ES-I3 (cell line): ENCODE results near the gene DPYD.

ENCODE experiments used
- H3K36me3 ChIP-seq: 2 replicates; pipeline ENCODE4 v1.6.1; 2013; ENCODE audit warnings: mild to moderate bottlenecking, low read length, control low read depth, moderate library complexity; ENCODE audit not compliant: insufficient read depth
- H3K4me1 ChIP-seq: 2 replicates; pipeline ENCODE4 v1.6.1; 2013; ENCODE audit warnings: mild to moderate bottlenecking, control low read depth, low read length; ENCODE audit not compliant: insufficient read depth
- H3K9ac ChIP-seq: 2 replicates; pipeline ENCODE4 v1.6.1; 2013; ENCODE audit warnings: low read depth, mild to moderate bottlenecking, low read length, moderate library complexity
- H3K9me3 ChIP-seq: 2 replicates; pipeline ENCODE4 v1.6.1; 2013; ENCODE audit warnings: mild to moderate bottlenecking, low read length, moderate library complexity; ENCODE audit not compliant: control insufficient read depth, insufficient read depth

Gene DPYD

GRCh38 chr1:97764991-97765390 is 155.8 kb downstream of the DPYD start:
- H3K4me1 ChIP-seq = no peaks in the 10 kb centered on the region; the same call in 1 of the 2 replicates
- H3K9ac ChIP-seq = no peak overlapping the region
- no peaks in the 10 kb centered on the region for H3K36me3 ChIP-seq
- no peaks in the 10 kb centered on the region for H3K9me3 ChIP-seq

- Histone ChIP-seq H3K4me1 (no peaks in the 10 kb centered on the region), H3K36me3 (no peaks in the 10 kb centered on the region), H3K9me3 (no peaks in the 10 kb centered on the region), H3K9ac (no peak overlapping the region)
These were observed 159.2 kb downstream of the DPYD start for GRCh38 chr1:97761637-97762036.

DNA sequence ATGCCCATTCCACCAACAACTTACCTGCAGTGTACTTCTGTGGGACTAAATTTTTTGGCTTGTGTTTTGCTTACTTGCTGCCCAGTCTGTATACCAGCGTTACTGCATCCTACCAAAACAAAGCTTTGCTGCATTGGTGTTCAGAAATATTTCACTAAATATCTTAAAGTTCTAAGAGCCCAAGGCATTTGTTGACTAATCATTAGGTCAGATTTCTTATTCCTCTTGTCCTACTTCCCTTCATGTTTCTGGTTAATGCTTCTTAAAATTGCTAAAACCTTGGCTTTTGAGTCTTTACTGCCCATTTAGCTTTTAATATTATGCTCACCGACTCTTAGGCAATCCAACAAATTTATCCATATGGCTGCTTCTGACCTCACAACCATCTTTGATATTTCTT is 161.8 kb downstream of the DPYD start:
- Histone ChIP-seq H3K9me3 (no peaks in the 10 kb centered on the region), H3K9ac (no peak overlapping the region), H3K4me1 (no peaks in the 10 kb centered on the region), H3K36me3 (no peaks in the 10 kb centered on the region)

DNA sequence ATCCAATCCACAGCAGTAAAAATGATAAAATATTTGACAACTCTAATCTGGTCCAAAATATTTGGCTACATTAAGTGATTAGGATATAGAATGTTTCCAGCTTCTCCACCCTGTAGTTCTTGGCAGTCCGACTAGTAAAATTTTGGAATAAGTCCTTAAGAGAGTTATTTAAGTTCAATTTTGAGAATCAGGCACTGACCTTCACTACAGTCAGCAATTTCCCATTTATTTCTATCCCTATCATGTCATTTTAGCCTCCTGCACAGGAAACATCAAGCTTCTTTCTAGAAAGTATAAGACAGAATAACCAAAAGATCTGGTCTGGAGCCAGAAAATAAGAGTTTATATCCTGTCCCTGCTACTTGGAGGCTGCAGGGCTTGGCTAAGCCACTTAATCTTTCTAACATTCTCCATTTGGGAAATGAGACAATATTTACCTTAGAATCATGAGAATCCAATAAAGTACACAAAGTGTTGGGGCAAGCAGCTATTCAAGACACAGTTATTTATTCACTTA is 162.2 kb downstream of the DPYD start:
- Histone ChIP-seq H3K36me3 (no peaks in the 10 kb centered on the region), H3K9me3 (no peaks in the 10 kb centered on the region), H3K9ac (no peak overlapping the region), H3K4me1 (no peaks in the 10 kb centered on the region)

DNA sequence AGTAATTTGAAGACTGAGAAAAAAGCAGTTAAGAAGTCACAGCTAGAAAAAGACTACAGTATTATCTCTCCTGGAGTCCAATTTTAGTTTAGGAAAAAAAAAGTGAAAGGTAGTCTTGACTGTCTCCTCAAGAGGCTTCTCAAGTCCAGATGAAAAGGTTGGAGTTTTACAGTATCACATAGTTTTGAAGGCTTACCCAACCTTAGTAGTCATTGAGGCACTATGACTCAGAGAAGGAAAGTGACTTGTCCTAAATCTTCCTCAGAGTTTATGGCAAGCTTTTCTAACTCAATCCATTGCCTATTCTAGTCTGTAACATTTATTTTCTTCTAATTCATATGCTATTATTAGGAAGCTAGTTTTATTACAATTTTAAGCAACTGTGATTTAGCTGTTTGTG is 174.9 kb downstream of the DPYD start:
- no peaks in the 10 kb centered on the region for H3K4me1 ChIP-seq
- no peak overlapping the region for H3K9ac ChIP-seq
- H3K36me3 ChIP-seq = no peaks in the 10 kb centered on the region
- H3K9me3 ChIP-seq = no peaks in the 10 kb centered on the region

DNA sequence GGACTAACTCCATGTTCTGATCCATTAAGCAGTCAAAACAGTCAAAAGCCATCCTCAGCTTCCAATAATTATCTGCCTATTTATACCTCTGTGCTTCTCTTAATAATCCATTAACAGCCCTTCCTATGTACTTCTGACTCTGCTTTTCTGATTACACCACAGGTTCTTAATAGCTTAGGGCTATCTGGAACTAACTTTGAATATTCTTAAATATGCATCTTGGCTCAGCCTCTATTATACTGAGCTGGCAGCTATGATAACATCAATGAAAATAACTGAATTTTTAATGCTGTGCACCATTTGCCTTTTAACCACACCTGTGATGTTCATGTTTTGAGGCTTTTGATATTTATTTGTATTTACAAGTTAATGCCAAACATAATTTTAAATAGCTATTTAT is 175.9 kb downstream of the DPYD start:
- H3K9me3 ChIP-seq = no peaks in the 10 kb centered on the region
- H3K9ac ChIP-seq = no peak overlapping the region
- no peaks in the 10 kb centered on the region for H3K36me3 ChIP-seq
- H3K4me1 ChIP-seq = no peaks in the 10 kb centered on the region

GRCh38 chr1:97743129-97743528 is 177.7 kb downstream of the DPYD start:
- Histone ChIP-seq H3K4me1 (no peaks in the 10 kb centered on the region), H3K9me3 (no peaks in the 10 kb centered on the region), H3K9ac (no peak overlapping the region), H3K36me3 (no peaks in the 10 kb centered on the region)

- no peaks in the 10 kb centered on the region for H3K9me3 ChIP-seq
These were observed 179.9 kb downstream of the DPYD start for GRCh38 chr1:97740891-97741290.

GRCh38 chr1:97739596-97740103 is 181.2 kb downstream of the DPYD start:
- Histone ChIP-seq H3K4me1 (no peaks in the 10 kb centered on the region), H3K36me3 (no peaks in the 10 kb centered on the region), H3K9me3 (no peaks in the 10 kb centered on the region), H3K9ac (no peak overlapping the region)

More at GRCh38 chr1:97740891-97741290, 179.9 kb downstream of the DPYD start:
- Histone ChIP-seq H3K9ac (no peak overlapping the region), H3K4me1 (no peaks in the 10 kb centered on the region), H3K36me3 (no peaks in the 10 kb centered on the region)

DNA sequence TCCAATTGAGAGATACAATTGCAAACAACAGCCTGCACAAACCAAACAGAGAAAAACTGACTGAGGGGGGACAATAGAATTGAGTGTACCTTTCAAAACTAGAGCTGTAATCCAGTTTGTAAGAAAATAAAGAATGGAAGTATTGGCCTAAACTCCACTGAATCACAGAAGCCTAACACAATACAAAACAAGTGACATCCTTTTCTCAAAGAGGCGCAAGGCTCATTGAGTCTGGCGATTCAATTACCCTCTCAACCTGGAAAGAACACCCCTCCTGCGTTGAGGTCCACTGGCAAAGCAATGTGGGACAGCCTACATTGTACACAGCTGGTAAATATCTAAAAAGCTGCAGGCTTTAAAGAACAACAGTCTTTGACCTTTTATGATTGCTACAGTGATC is 182.6 kb downstream of the DPYD start:
- Histone ChIP-seq H3K9ac (no peak overlapping the region), H3K9me3 (no peaks in the 10 kb centered on the region), H3K36me3 (no peaks in the 10 kb centered on the region), H3K4me1 (no peaks in the 10 kb centered on the region)

DNA sequence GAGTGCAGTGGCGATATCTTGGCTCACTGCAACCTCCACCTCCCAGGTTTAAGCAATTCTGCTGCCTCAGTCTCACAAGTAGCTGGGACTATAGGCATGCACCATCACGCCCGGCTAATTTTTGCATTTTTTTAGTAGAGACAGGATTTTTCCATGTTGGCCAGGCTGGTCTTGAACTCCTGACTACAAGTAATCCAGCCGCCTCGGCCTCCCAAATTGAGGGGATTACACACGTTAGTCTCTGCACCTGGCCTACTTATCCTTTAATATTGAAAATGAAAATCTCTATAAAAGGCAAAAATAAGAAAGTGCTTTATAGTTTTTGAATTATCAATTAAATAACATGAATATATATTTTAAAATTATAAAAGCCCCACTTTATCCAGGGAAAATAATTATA is 190.6 kb downstream of the DPYD start:
- H3K36me3 ChIP-seq = no peaks in the 10 kb centered on the region
- H3K4me1 ChIP-seq = no peaks in the 10 kb centered on the region
- H3K9ac ChIP-seq = no peak overlapping the region
- H3K9me3 ChIP-seq = no peaks in the 10 kb centered on the region

GRCh38 chr1:97728436-97728835 is 192.4 kb downstream of the DPYD start:
- Histone ChIP-seq H3K4me1 (no peaks in the 10 kb centered on the region), H3K9ac (no peak overlapping the region), H3K9me3 (no peaks in the 10 kb centered on the region), H3K36me3 (no peaks in the 10 kb centered on the region)

DNA sequence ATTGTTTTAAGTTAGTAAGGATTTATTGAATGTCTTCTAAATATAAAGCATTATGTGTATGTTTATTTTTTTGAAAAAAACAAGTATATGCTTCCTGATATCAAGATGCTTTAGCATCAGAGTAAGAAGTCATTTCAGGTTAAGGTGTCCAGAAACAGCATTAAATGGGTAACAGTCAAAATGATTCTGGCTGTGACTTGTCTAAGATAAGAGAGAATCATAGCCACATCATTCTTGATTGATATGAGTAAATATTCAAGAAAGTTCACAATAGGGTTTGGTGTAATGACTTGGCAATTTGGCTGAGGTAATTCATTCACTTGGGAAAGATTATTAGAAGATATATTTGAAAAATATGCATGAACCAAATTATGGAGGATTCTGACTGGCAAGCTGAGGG is 193.8 kb downstream of the DPYD start:
- Histone ChIP-seq H3K36me3 (no peaks in the 10 kb centered on the region), H3K9ac (no peak overlapping the region), H3K9me3 (no peaks in the 10 kb centered on the region), H3K4me1 (no peaks in the 10 kb centered on the region)

DNA sequence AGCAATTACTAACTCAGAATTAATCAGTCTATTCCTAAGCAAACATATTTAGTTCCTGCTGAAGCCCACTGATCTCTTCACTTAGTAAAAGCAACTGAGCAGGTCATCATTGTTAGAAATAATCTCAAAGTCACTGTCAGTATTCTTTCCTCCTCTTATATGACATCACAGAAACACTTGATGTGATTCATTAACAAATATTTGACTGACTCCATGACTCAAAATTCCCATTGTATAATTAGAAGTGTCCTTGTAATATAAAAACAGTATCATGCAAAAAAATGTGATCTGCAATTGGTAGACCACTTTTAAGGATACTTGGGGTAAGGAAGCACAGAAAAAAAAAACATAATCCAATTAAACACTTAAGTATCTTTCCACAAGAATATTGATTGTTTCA is 194.4 kb downstream of the DPYD start:
- Histone ChIP-seq H3K36me3 (no peaks in the 10 kb centered on the region), H3K4me1 (no peaks in the 10 kb centered on the region), H3K9me3 (no peaks in the 10 kb centered on the region), H3K9ac (no peak overlapping the region)

DNA sequence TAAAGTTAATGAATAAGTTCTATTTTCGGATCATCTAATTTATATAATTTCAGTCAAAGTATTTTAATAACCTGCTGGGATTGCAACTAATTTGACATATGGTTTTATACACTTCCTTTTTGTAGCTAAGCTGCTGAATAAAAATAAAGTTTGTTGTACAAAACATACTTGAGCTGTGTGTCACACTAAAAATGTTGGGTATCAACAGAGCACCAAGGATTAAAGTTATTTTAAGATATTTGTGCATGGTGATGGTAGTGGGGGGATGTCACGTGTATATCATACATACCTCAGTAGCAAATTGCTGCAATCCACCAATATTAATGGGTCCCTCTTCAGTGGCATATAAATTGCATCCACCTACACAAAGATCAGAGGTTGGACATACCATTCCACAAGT is 199.6 kb downstream of the DPYD start:
- H3K9me3 ChIP-seq = no peaks in the 10 kb centered on the region
- H3K9ac ChIP-seq = no peak overlapping the region
- H3K4me1 ChIP-seq = no peaks in the 10 kb centered on the region
- no peaks in the 10 kb centered on the region for H3K36me3 ChIP-seq

DNA sequence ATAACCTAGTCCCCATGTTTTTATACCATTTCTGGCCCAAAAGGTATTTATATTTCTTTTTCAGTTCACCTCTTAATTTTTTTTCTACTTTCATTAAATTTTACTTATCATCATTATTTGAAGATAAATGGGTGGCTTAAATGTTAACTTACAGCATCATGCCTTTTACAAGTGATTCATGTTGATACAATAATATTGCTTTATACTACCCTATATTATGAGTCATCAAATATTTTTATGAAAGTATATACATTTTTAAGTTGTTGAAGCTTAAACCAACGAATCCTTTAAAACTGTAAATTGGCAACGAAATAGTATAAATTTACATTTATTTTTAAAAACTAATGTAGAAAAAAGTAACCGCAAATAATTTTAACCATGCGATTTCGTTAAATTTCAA is 207.9 kb downstream of the DPYD start:
- Histone ChIP-seq H3K9ac (no peak overlapping the region), H3K9me3 (no peaks in the 10 kb centered on the region), H3K36me3 (no peaks in the 10 kb centered on the region), H3K4me1 (no peaks in the 10 kb centered on the region)
